IMR-90 (cell line): ENCODE measurements around the gene EPB41L2.

Experiments used
- CEBPB ChIP-seq: IDR thresholded peaks from 2 replicates; pipeline ENCODE4 v1.6.1; 2012; ENCODE audit warnings: low read depth, low read length, improper control_type of control experiment
- CTCF ChIP-seq: conservative IDR thresholded peaks from 2 replicates; pipeline ENCODE4 v1.5.1; 2012; ENCODE audit warnings: mild to moderate bottlenecking, low read depth, low read length, improper control_type of control experiment
- ELK1 ChIP-seq: fragments of 150-350 bp; IDR thresholded peaks from 2 replicates; pipeline ENCODE4 v1.6.1; 2016; ENCODE audit warnings: low read depth, mild to moderate bottlenecking, low read length, moderate library complexity, borderline replicate concordance
- MAFK ChIP-seq: IDR thresholded peaks from 2 replicates; pipeline ENCODE4 v1.6.1; 2012; ENCODE audit warnings: low read depth, low read length, improper control_type of control experiment
- MXI1 ChIP-seq: IDR thresholded peaks from 2 replicates; pipeline ENCODE4 v1.6.1; 2012; ENCODE audit warnings: low read depth, mild to moderate bottlenecking, low read length, moderate library complexity, borderline replicate concordance
- NFE2L2 ChIP-seq: fragments of 150-350 bp; IDR thresholded peaks from 2 replicates; pipeline ENCODE4 v1.6.1; 2016; ENCODE audit warnings: low read depth, mild to moderate bottlenecking, low read length
- POLR2A ChIP-seq: IDR thresholded peaks from 2 replicates; pipeline ENCODE4 v1.6.1; 2012; ENCODE audit warnings: mild to moderate bottlenecking, low read depth, low read length
- RAD21 ChIP-seq: IDR thresholded peaks from 2 replicates; pipeline ENCODE4 v1.6.1; 2012; ENCODE audit warnings: low read length, improper control_type of control experiment
- RCOR1 ChIP-seq: IDR thresholded peaks from 2 replicates; pipeline ENCODE4 v1.6.1; 2012; ENCODE audit warnings: mild to moderate bottlenecking, low read length, improper control_type of control experiment; ENCODE audit not compliant: insufficient replicate concordance
- RFX5 ChIP-seq: IDR thresholded peaks from 2 replicates; pipeline ENCODE4 v1.8.0; 2012; ENCODE audit warnings: low read depth, mild to moderate bottlenecking, low read length, moderate library complexity

DNA sequence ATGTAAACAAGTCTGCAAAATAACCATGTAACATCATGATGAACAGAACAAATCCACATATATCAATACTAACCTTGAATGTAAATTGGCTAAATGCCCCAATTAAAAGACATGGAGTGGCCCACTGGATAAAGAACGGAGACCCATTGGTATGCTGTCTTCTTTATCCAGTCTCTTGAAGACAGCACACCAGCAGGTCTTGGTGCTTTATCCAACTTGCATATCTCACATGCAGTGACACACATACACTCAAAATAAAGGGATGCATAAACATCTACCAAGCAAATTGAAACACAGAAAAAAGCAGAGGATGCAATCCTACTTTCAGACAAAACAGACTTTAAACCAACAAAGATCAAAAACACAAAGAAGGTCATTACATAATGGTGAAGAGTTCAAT, 30.3 kb upstream of the EPB41L2 start:
- TF ChIP-seq CTCF (no peak), CEBPB (no peak), RAD21 (no peak), POLR2A (no peak), RCOR1 (no peak), MAFK (no peak), MXI1 (no peak), NFE2L2 (no peak), ELK1 (no peak), RFX5 (no peak)
